ENCODE results near the gene FOXL1. TPM values are rescaled to one million over a fixed set of nuclear protein-coding genes. Genes with fewer than 3 reads are reported as not detected.

FOXL1 gene
- total and polyA plus RNA-seq, 9 of the 15 experiments (the other 6 are each of a cell fraction or from before 2014, with no cell fraction given) = not detected

GRCh38 chr16:86556576-86556975 lies 21.8 kb upstream of the FOXL1 start:
- POLR2A ChIA-PET = no interaction called here
- no peak for TF ChIP-seq EP300 (IDR thresholded peaks at IDR 0.05; ENCODE audit: low read length)
- no peak for TF ChIP-seq DEAF1 (CRISPR knock-in tag; IDR thresholded peaks at IDR 0.05)
- no peak for TF ChIP-seq ZNF140 (CRISPR knock-in tag; IDR thresholded peaks at IDR 0.05)
- no peak for TF ChIP-seq SUPT5H (IDR thresholded peaks at IDR 0.05)
- TF ChIP-seq XRCC3 (IDR thresholded peaks at IDR 0.05) = no peak
- CTCF ChIA-PET (ENCODE audit: low intra/inter-chr PET ratio) = interaction anchor here (1.1 kb wide), 1 partner anchor 8 kb away, joined by 3 read pairs; no protein-coding TSS in a partner anchor
- DNase-seq (ENCODE audit: extremely low read depth in 1 of 4, low spot score in 3 of 4) = no peak
- Histone ChIP-seq H3K9me1 (ENCODE audit: control insufficient read depth, insufficient read depth, low read length) (no peaks in the 10 kb centered on the region), H3K27me3 (ENCODE audit: control insufficient read depth in 2 of 2, insufficient read depth in 2 of 2, low read length in 2 of 2) (peaks cover 24 to 28% of the 10 kb centered on the region in 2 experiments; a peak in 4 of 5 replicates), H3K79me2 (ENCODE audit: control insufficient read depth, insufficient read depth, low read length) (peaks cover 13% of the 10 kb centered on the region), H3K9ac (ENCODE audit: insufficient read depth in 1 of 2, low read depth in 2 of 2, low read length in 2 of 2) (no peak overlapping the region), H3K9me3 (replicated peaks; ENCODE audit: control insufficient read depth, insufficient read depth, low read depth, low read length) (no peaks in the 10 kb centered on the region), H4K20me1 (replicated peaks; ENCODE audit: control insufficient read depth, insufficient read depth, low read length) (no peaks in the 10 kb centered on the region), H3K4me2 (ENCODE audit: insufficient read depth, low read length) (no peak overlapping the region), H3K4me1 (replicated peaks in 1 of 2; ENCODE audit: control insufficient read depth in 2 of 2, insufficient read depth in 2 of 2, low read length in 2 of 2) (peaks cover 0 to 18% of the 10 kb centered on the region in 2 experiments; a peak in 3 of 5 replicates), H3K27ac (ENCODE audit: extremely low read depth, low read depth, low read length) (no peak overlapping the region), H2AFZ (ENCODE audit: low read depth, low read length) (no peak overlapping the region), H3K4me3 (no peak overlapping the region), H3K36me3 (ENCODE audit: control insufficient read depth, insufficient read depth, low read length) (peaks cover 9% of the 10 kb centered on the region; the same call in 1 of the 3 replicates)
- WGBS (ENCODE audit: insufficient coverage, low coverage, missing lambda C conversion rate) = 13% methylated on average over 5 of the region's 5 CpGs
- intact Hi-C loops (cut with micrococcal nuclease) = no loop called here
- FAIRE-seq = no peak
- in situ Hi-C loops (cut with MboI) = loop anchor here (25.0 kb wide), 1 partner anchor 1081 kb away; no protein-coding TSS in a partner anchor
- ATAC-seq = no peak
- BruUV-seq (replicated peaks) = no TSS peak

All from K562 (cell line).